Hematopoietic multipotent progenitor cell (in vitro differentiated cells): Measurements from ENCODE around the gene EHD4. TPM values are rescaled to one million over a fixed set of nuclear protein-coding genes. Genes with fewer than 3 reads are reported as not detected.

Source experiments
- DNase-seq, 3 donors: peaks; one replicate each; pipeline ENCODE4 v3.0.0-alpha.2; 2011 to 2015; ENCODE audit warnings: low read depth in 2 of 3, low spot score in 2 of 3
- total RNA-seq: library from RNA; depleted of rRNA; stranded (reverse); fragments of >200 nt; gene quantifications from one replicate; pipeline ENCODE4 v1.2.3, GENCODE V29; 2012

Gene EHD4
- total RNA-seq, 1 donor = 6.7 TPM

GRCh38 chr15:41884458-41884857 is 87.9 kb downstream of the EHD4 start:
- DNase-seq = no peak

DNA sequence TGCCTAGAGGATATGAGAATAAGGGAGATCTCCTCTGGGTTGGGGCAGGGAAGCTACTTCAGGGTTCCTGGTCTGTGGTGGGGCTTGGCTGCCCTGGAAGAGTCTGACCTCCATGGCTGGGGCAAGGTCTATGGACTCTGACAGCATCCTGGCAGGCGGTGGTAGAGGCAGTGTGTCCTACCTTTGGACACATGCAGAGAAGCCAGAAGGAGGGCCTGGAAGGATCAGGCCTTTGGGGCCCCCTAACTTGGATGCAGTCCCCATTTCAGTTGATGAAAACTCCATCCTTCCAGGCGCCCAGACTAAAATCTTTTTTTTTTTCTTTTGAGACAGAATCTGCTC is 88.9 kb downstream of the EHD4 start:
- DNase-seq = no peak

GRCh38 chr15:41882689-41883483 is 89.5 kb downstream of the EHD4 start:
- peak in 2 of 3 donors; percentile 57 to 73 for DNase-seq

GRCh38 chr15:41881920-41882688 is 90.3 kb downstream of the EHD4 start:
- DNase-seq = peak in 1 of 3 donors; percentile 25

GRCh38 chr15:41881550-41881919 is 90.8 kb downstream of the EHD4 start:
- DNase-seq = no peak

DNA sequence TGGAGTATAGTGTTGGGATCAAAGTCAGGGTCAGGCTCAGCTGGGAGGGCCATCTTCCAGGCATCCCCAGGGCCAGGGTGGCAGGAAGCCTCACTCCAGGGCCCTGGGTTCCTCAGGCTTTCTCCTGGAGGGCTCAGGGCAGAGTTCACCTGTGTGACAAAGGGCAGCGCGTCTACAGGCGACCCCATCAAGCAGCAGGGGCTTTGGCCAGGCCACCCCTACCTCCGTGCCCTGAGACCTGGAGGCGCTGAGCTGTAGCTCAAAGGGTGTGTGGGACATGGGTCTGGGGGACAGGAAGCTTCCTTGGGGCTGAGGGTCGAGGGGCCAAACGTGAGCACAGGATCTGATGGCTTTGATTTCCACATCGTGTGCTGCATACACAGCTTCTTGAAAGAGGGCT is 91.3 kb downstream of the EHD4 start:
- no peak for DNase-seq

GRCh38 chr15:41880156-41880877 is 92.0 kb downstream of the EHD4 start:
- no peak for DNase-seq

- DNase-seq = no peak
Measured at GRCh38 chr15:41879321-41879845, 93.0 kb downstream of the EHD4 start.

- no peak for DNase-seq
Measured at GRCh38 chr15:41878355-41878699, 94.0 kb downstream of the EHD4 start.

DNA sequence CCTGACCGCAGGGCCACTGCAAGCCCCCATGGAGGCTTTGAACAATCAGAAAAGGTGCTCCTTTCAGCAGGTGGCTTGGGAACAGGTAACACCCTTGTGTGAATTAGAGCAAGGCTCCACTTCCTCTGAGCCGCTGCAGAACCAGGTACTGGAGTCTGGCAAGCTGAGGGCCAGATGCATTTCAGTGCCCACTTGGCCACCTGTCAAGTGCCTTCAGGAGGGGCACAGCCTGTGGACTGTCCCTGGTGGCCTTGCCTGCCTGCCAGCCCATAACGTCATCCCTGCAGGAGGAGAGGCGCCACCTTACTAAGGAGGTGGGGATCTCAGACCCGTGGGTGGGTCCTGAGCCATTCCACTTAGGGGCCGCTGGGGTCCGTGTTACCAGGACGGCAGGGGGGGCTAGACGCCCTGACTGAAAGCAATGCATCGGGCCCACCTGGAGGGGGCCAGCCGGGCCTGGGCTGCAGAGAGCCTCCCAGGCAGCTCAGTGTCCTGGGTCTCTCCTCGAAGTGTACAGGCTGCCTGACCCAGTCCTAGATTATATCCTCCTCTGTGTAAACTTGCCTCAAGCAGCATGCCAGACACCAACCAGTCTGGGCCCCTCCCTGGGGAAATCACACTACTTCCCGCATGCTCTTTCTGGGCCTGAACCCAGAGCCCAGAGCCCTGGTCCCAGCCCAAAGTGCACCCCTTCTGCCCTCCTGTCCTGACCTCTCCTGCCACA is 94.6 kb downstream of the EHD4 start:
- no peak for DNase-seq

- DNase-seq = no peak
Measured at GRCh38 chr15:41876689-41877088, 95.7 kb downstream of the EHD4 start.

DNA sequence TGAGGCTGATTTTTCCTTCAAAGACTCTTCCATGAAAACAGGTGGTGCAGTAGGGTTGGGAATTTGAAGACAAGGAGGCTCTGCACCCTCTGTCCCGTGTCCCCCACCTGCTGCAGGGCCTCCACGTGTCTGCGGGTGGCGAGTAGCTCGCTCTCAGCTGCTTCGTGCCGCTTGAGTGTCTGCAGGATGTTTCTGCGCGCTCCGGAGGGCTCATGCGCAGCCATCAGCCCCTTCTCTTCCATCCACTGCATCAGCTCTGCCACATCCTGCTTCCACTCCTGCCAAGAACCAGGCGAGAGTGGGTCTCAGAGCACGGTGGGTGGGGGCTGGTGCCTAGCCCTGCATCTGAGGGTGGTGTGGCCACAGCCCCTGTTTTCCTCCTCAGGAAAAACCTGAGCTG is 96.3 kb downstream of the EHD4 start:
- no peak for DNase-seq

- DNase-seq = no peak
Measured at GRCh38 chr15:41874736-41875135, 97.6 kb downstream of the EHD4 start.

DNA sequence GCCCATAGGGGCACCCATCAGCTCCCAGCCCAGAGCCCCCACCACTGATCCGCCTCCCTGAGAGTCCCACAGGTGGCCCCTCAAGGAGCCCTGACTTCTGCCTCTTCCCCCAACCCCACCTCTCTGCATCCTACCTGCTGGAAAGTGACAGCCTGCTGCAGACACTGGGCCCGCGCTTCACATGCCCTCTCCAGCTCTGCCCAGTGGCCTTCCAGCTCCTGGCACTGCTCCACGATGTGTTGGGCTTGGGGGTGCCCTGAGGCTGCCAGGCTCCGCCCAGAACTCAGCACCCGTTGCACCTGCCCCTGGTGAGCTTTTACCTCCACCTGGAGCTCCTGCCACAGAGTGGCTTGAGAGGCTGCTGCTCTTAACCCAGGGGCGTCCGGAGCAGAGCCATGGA is 98.6 kb downstream of the EHD4 start:
- DNase-seq = no peak

DNA sequence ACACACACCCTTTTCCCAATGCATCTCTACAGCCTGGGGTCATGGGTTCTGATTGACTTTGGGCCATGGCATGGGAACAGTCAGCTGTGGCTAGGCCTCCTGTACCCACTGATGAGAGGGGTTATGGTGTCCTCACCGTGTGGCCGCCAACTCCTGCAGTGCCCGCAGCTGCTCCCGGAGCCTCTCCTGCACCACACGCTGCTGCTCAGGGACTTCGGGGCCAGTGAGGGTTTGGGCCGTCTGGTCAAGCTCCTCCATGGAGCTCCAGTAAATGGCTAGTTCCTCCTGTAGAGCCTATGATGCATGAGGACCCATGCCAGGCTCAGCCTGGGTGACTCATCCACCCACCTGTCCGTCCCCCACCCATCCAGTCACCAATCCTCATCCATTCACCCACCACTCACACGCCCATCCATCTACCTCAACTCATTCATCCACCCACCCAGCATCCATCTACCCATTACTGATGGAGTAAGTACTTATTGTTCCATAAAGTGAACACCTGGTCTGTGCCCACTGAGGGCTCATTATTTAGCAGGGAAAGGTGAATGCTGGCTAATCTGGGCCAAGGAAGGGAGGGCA is 100.1 kb downstream of the EHD4 start:
- DNase-seq = no peak

DNA sequence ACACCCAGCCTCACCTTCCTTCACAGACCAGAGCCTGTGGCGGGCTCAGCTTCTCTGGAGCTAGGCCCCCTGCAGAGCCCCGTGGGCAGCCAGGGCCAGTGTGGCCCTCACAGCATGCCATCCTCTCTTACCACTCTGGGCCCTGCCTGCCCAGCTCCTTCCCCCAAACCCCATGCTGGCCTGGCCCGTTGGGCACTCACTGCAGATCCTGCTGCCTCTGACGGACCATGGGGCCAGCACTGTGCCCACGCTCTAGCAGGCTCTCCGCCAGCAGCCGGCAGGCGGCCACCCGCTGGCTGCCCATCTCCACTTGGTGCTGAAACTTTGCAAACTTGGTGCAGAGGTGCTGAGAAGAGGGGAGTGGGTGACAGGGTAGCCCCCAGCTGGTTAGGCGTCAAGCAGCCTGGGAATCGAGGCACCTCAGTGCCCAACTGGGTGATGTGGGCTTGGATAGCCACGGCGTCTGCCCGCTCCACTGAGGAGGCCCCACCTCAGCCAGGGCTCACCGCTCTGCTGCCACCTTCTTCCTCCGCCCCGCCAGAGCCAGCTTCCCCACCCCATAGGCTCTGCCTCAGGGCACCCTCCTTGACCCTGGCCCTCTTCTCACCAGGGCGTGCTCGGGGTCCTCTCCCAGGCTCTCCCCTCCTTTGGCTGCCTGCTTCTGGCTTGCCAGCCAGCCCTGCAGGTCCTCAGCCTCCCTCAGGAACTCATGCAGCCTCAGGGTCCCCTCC is 101.0 kb downstream of the EHD4 start:
- DNase-seq = no peak

DNA sequence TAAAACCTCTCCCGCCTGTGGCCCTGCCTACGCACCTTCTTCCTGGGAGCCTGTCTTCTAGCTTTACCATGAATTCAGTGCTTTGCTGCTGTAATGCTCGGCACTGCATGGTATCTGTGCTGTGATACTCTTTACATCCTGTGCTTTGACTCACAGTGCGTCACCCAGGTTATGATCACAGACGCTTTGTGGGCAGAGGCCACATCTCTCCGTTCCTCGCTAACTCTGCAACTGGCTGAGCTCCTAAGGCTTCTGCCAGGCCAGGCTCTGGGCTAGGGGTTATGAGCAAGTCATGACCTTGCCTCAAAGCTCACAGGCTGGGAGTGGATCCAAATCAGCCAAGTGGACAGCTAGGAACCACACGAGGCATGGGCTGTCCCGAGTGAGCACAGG is 101.7 kb downstream of the EHD4 start:
- DNase-seq = no peak

- no peak for DNase-seq
Measured at GRCh38 chr15:41869770-41870688, 102.3 kb downstream of the EHD4 start.

- no peak for DNase-seq
Measured at GRCh38 chr15:41868321-41868720, 104.0 kb downstream of the EHD4 start.
